H9 (cell line): ENCODE results near the gene ANKRD53. TPM values are rescaled to one million over a fixed set of nuclear protein-coding genes. Genes with fewer than 3 reads are reported as not detected.
A peak's percentile ranks its signal among the peaks of the same experiment; 100 is the strongest.

Experiments used
- DNase-seq: peaks from one replicate; pipeline ENCODE4 v3.0.0-alpha.2; 2017
- H2AFZ ChIP-seq: one replicate; pipeline ENCODE4 v1.6.1; 2013; ENCODE audit warnings: mild to moderate bottlenecking, low read length, control low read depth, moderate library complexity
- H2AK5ac ChIP-seq: 2 replicates; pipeline ENCODE4 v1.6.1; 2013; ENCODE audit warnings: low read length, control low read depth, mixed read lengths; ENCODE audit not compliant: insufficient read length
- H2BK120ac ChIP-seq: one replicate; pipeline ENCODE4 v1.6.1; 2013; ENCODE audit warnings: low read depth, mild to moderate bottlenecking, low read length, control low read depth, inconsistent platforms; ENCODE audit not compliant: poor library complexity, severe bottlenecking
- H2BK12ac ChIP-seq: 2 replicates; pipeline ENCODE4 v1.6.1; 2013; ENCODE audit warnings: low read length, control low read depth, mixed read lengths, low read depth; ENCODE audit not compliant: insufficient read length
- H2BK15ac ChIP-seq: 2 replicates; pipeline ENCODE4 v1.6.1; 2013; ENCODE audit warnings: low read depth, low read length, control low read depth
- H2BK20ac ChIP-seq: one replicate; pipeline ENCODE4 v1.6.1; 2013; ENCODE audit warnings: low read depth, mild to moderate bottlenecking, low read length, control low read depth, inconsistent platforms; ENCODE audit not compliant: poor library complexity, severe bottlenecking
- H2BK5ac ChIP-seq: 2 replicates; pipeline ENCODE4 v1.6.1; 2013; ENCODE audit warnings: low read length, control low read depth, mixed read lengths; ENCODE audit not compliant: insufficient read length
- H3K14ac ChIP-seq: 2 replicates; pipeline ENCODE4 v1.6.1; 2013; ENCODE audit warnings: low read length, control low read depth; ENCODE audit not compliant: insufficient read depth
- H3K18ac ChIP-seq: 2 replicates; pipeline ENCODE4 v1.6.1; 2013; ENCODE audit warnings: low read depth, mild to moderate bottlenecking, mixed read lengths, low read length, control low read depth; ENCODE audit not compliant: insufficient read length
- H3K23ac ChIP-seq: 2 replicates; pipeline ENCODE4 v1.6.1; 2013; ENCODE audit warnings: low read length, control low read depth, mixed read lengths, low read depth; ENCODE audit not compliant: insufficient read length
- H3K23me2 ChIP-seq: 2 replicates; pipeline ENCODE4 v1.6.1; 2013; ENCODE audit warnings: low read depth, mild to moderate bottlenecking, mixed read lengths, low read length, control low read depth; ENCODE audit not compliant: insufficient read length, poor library complexity, severe bottlenecking
- H3K27ac ChIP-seq: 2 replicates; pipeline ENCODE4 v1.5.1; 2013; ENCODE audit warnings: low read length, control low read depth, mixed read lengths, low read depth; ENCODE audit not compliant: insufficient read length
- H3K27me3 ChIP-seq: 2 replicates; pipeline ENCODE4 v1.6.1; 2013; ENCODE audit warnings: low read length, control low read depth, inconsistent platforms; ENCODE audit not compliant: insufficient read depth
- H3K4ac ChIP-seq: 2 replicates; pipeline ENCODE4 v1.6.1; 2013; ENCODE audit warnings: low read depth, mild to moderate bottlenecking, control low read depth, inconsistent platforms, low read length, moderate library complexity
- H3K4me1 ChIP-seq: 2 replicates; pipeline ENCODE4 v1.6.1; 2013; ENCODE audit warnings: low read length, control low read depth, inconsistent platforms; ENCODE audit not compliant: insufficient read depth
- H3K4me2 ChIP-seq: 2 replicates; pipeline ENCODE4 v1.6.1; 2013; ENCODE audit warnings: low read length, control low read depth, mixed read lengths; ENCODE audit not compliant: insufficient read length, insufficient read depth
- H3K56ac ChIP-seq: 2 replicates; pipeline ENCODE4 v1.6.1; 2013; ENCODE audit warnings: low read depth, mild to moderate bottlenecking, mixed read lengths, low read length, control low read depth; ENCODE audit not compliant: insufficient read length
- H3K79me1 ChIP-seq: 2 replicates; pipeline ENCODE4 v1.6.1; 2013; ENCODE audit warnings: low read depth, mild to moderate bottlenecking, moderate library complexity, low read length, control low read depth, inconsistent platforms; ENCODE audit not compliant: insufficient read depth, poor library complexity, severe bottlenecking
- H3K79me2 ChIP-seq: 2 replicates; pipeline ENCODE4 v1.6.1; 2013; ENCODE audit warnings: low read length, control low read depth, inconsistent platforms; ENCODE audit not compliant: insufficient read depth
- H3K9ac ChIP-seq: 2 replicates; pipeline ENCODE4 v1.6.1; 2013; ENCODE audit warnings: low read length, control low read depth, mixed read lengths; ENCODE audit not compliant: insufficient read length; ENCODE audit errors: extremely low read depth
- H3K9me3 ChIP-seq: one replicate; pipeline ENCODE4 v1.6.1; 2013; ENCODE audit warnings: low read depth, low read length, inconsistent platforms; ENCODE audit not compliant: control insufficient read depth
- H3T11ph ChIP-seq: one replicate; pipeline ENCODE4 v1.6.1; 2013; ENCODE audit warnings: mild to moderate bottlenecking, low read length, control low read depth, inconsistent platforms
- H4K20me1 ChIP-seq: one replicate; pipeline ENCODE4 v1.6.1; 2013; ENCODE audit not compliant: control insufficient read depth, insufficient read length, insufficient read depth
- H4K5ac ChIP-seq: 2 replicates; pipeline ENCODE4 v1.6.1; 2013; ENCODE audit warnings: low read depth, mild to moderate bottlenecking, mixed read lengths, low read length, control low read depth; ENCODE audit not compliant: insufficient read length
- H4K8ac ChIP-seq: replicated peaks from 2 replicates; pipeline ENCODE4 v1.6.1; 2013; ENCODE audit warnings: low read length, control low read depth, mixed read lengths, low read depth; ENCODE audit not compliant: insufficient read length
- H4K91ac ChIP-seq: 2 replicates; pipeline ENCODE4 v1.6.1; 2013; ENCODE audit warnings: low read depth, mild to moderate bottlenecking, moderate library complexity, mixed read lengths, low read length, control low read depth; ENCODE audit not compliant: insufficient read length
- H3K27ac Mint-ChIP-seq, 3 experiments: 2 replicates in 2 of 3; 3 replicates in 1 of 3; pipeline ENCODE4 v1.8.0; 2020 to 2021; ENCODE audit warnings: mixed read lengths in 3 of 3, mild to moderate bottlenecking in 1 of 3, moderate library complexity in 1 of 3
- H3K27me3 Mint-ChIP-seq: 2 replicates; pipeline ENCODE4 v1.8.0; 2021; ENCODE audit warnings: low read depth, mild to moderate bottlenecking, moderate library complexity, mixed read lengths
- H3K36me3 Mint-ChIP-seq, 3 experiments: 2 replicates in 2 of 3; 3 replicates in 1 of 3; pipeline ENCODE4 v1.8.0; 2020 to 2021; ENCODE audit warnings: low read depth in 3 of 3, mixed read lengths in 3 of 3; ENCODE audit not compliant: insufficient read depth in 1 of 3
- H3K4me1 Mint-ChIP-seq, 2 experiments: 2 replicates each; pipeline ENCODE4 v1.8.0; 2020; ENCODE audit warnings: mixed read lengths in 2 of 2
- H3K4me3 Mint-ChIP-seq, 2 experiments: 2 replicates in 1 of 2; 3 replicates in 1 of 2; pipeline ENCODE4 v1.8.0; 2020 to 2021; ENCODE audit warnings: mild to moderate bottlenecking in 2 of 2, mixed read lengths in 2 of 2, moderate library complexity in 1 of 2
- H3K9me3 Mint-ChIP-seq, 2 experiments: 2 replicates in 1 of 2; 3 replicates in 1 of 2; pipeline ENCODE4 v1.8.0; 2020; ENCODE audit warnings: mild to moderate bottlenecking in 2 of 2, mixed read lengths in 2 of 2, moderate library complexity in 1 of 2
- WGBS: extraction: QIAGEN DNeasy Blood & Tissue Kit; methylation state at CpG from one replicate; pipeline ENCODE4 v1.1.7; 2013; ENCODE audit warnings: missing lambda C conversion rate, low lambda C conversion rate, mixed read lengths; ENCODE audit not compliant: insufficient read length; ENCODE audit errors: extremely low coverage; 5-methylcytosine and 5-hydroxymethylcytosine counted together
- total RNA-seq: library from RNA; stranded (reverse); gene quantifications from 2 replicates; pipeline ENCODE4 v1.2.1, GENCODE V29; 2021
- TF ChIP-seq, protein P1 (sequence below): fragments of 200-600 bp; sonication (generic); conservative IDR thresholded peaks from 3 replicates; pipeline ENCODE4 v1.8.0; 2021; ENCODE audit warnings: antibody characterized with exemption, mild to moderate bottlenecking

The ANKRD53 gene
- total RNA-seq, 1 experiment from 2014 or later = 0.28 TPM

DNA sequence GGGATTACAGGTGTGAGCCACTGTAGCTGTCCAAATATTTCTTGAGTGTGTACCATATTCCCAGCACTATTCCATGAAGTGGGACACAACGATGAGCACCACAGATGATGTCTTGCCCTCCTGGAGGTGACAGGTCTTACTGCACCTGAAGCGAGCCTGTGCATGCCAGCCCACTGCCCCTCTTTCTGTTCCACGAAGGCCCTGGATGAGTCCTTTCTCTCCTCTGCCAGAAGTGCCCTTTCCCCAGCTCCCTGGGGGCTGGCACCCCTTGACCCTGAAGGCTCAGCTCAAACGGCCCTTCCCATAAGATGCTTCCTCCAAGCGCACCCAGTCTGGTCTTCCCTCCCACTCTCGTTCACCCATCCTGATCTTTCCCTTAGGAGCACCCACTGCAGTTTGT lies 37.2 kb upstream of the ANKRD53 start:
- H3K4me2 ChIP-seq = no peak overlapping the region
- no peaks in the 10 kb centered on the region for H3K79me2 ChIP-seq
- no peak overlapping the region for H4K8ac ChIP-seq
- H3K4me1 Mint-ChIP-seq = peaks cover 38 to 58% of the 10 kb centered on the region in 2 experiments
- H3K27me3 Mint-ChIP-seq = peaks cover 85% of the 10 kb centered on the region
- no peaks in the 10 kb centered on the region for H4K20me1 ChIP-seq
- H3K18ac ChIP-seq = no peak overlapping the region
- H2BK12ac ChIP-seq = no peak overlapping the region
- H3K23me2 ChIP-seq = peaks cover 4% of the 10 kb centered on the region
- no peaks in the 10 kb centered on the region for H3K79me1 ChIP-seq
- H2BK120ac ChIP-seq = no peak overlapping the region
- no peak overlapping the region for H4K91ac ChIP-seq
- H3K27me3 ChIP-seq = peaks cover 9% of the 10 kb centered on the region; the same call in 1 of the 2 replicates
- H3T11ph ChIP-seq = no peak overlapping the region
- no peak overlapping the region for H2AFZ ChIP-seq
- DNase-seq = peak; percentile 28
- H3K27ac ChIP-seq = no peak overlapping the region
- no peak overlapping the region for H2BK5ac ChIP-seq
- H3K27ac Mint-ChIP-seq = no peak overlapping the region; a peak in 1 of 7 replicates
- no peak overlapping the region for H3K4ac ChIP-seq
- no peak overlapping the region for H2AK5ac ChIP-seq
- H4K5ac ChIP-seq = no peak overlapping the region
- no peaks in the 10 kb centered on the region for H3K9me3 ChIP-seq
- WGBS = no CpG with 5 or more reads among the region's 6 CpGs
- H2BK15ac ChIP-seq = no peak overlapping the region
- H3K9me3 Mint-ChIP-seq = no peaks in the 10 kb centered on the region; a peak in 2 of 5 replicates
- no peak overlapping the region for H3K14ac ChIP-seq
- H3K4me3 Mint-ChIP-seq = no peak overlapping the region
- H3K56ac ChIP-seq = no peak overlapping the region
- TF ChIP-seq, protein P1, sequence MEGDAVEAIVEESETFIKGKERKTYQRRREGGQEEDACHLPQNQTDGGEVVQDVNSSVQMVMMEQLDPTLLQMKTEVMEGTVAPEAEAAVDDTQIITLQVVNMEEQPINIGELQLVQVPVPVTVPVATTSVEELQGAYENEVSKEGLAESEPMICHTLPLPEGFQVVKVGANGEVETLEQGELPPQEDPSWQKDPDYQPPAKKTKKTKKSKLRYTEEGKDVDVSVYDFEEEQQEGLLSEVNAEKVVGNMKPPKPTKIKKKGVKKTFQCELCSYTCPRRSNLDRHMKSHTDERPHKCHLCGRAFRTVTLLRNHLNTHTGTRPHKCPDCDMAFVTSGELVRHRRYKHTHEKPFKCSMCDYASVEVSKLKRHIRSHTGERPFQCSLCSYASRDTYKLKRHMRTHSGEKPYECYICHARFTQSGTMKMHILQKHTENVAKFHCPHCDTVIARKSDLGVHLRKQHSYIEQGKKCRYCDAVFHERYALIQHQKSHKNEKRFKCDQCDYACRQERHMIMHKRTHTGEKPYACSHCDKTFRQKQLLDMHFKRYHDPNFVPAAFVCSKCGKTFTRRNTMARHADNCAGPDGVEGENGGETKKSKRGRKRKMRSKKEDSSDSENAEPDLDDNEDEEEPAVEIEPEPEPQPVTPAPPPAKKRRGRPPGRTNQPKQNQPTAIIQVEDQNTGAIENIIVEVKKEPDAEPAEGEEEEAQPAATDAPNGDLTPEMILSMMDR = peak; percentile 28; the same call in 1 of the 3 replicates
- no peak overlapping the region for H3K23ac ChIP-seq
- no peak overlapping the region for H2BK20ac ChIP-seq
- H3K9ac ChIP-seq = no peak overlapping the region
- no peaks in the 10 kb centered on the region; a peak in 2 of 7 replicates for H3K36me3 Mint-ChIP-seq
- H3K4me1 ChIP-seq = peaks cover 7% of the 10 kb centered on the region; the same call in 1 of the 2 replicates
